GM12864 (cell line): Measurements from ENCODE around the gene FERMT2.
A peak's percentile ranks its signal among the peaks of the same experiment; 100 is the strongest.

Experiments
- DNase-seq: peaks from one replicate; pipeline ENCODE4 v3.0.0-alpha.2; 2011; ENCODE audit warnings: low read depth
- H3K4me3 ChIP-seq: 2 replicates; pipeline ENCODE4 v1.5.1; 2011; ENCODE audit warnings: mild to moderate bottlenecking, low read depth, low read length, control low read depth
- CTCF ChIP-seq: IDR thresholded peaks from 2 replicates; pipeline ENCODE4 v1.5.1; 2011; ENCODE audit warnings: low read depth, mild to moderate bottlenecking, moderate library complexity, low read length, control low read depth, inconsistent platforms; ENCODE audit errors: missing control alignments

The FERMT2 gene, protein sequence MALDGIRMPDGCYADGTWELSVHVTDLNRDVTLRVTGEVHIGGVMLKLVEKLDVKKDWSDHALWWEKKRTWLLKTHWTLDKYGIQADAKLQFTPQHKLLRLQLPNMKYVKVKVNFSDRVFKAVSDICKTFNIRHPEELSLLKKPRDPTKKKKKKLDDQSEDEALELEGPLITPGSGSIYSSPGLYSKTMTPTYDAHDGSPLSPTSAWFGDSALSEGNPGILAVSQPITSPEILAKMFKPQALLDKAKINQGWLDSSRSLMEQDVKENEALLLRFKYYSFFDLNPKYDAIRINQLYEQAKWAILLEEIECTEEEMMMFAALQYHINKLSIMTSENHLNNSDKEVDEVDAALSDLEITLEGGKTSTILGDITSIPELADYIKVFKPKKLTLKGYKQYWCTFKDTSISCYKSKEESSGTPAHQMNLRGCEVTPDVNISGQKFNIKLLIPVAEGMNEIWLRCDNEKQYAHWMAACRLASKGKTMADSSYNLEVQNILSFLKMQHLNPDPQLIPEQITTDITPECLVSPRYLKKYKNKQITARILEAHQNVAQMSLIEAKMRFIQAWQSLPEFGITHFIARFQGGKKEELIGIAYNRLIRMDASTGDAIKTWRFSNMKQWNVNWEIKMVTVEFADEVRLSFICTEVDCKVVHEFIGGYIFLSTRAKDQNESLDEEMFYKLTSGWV

GRCh38 chr14:52950898-52951680, at the start of gene FERMT2:
TSS of gene FERMT2 (minus strand) at chr14:52951050. CDS start at chr14:52950568, 482 bp downstream.
- peak within 1 kb of the TSS; percentile 62 for H3K4me3 ChIP-seq
- TF ChIP-seq CTCF, result no peak
- DNase-seq, result no peak

- DNase-seq, result no peak
- no peak overlapping the region for H3K4me3 ChIP-seq
- no peak for TF ChIP-seq CTCF
Observed at GRCh38 chr14:52998376-52999015, 47.6 kb upstream of the FERMT2 start.

- DNase-seq, result no peak
Observed at GRCh38 chr14:52996493-52996892, 45.6 kb upstream of the FERMT2 start.

GRCh38 chr14:52995998-52996397, 45.1 kb upstream of the FERMT2 start:
- H3K4me3 ChIP-seq, result no peak overlapping the region
- no peak for DNase-seq
- TF ChIP-seq CTCF, result no peak

More at GRCh38 chr14:52996493-52996892, 45.6 kb upstream of the FERMT2 start:
- TF ChIP-seq CTCF, result no peak
- no peak overlapping the region for H3K4me3 ChIP-seq

DNA sequence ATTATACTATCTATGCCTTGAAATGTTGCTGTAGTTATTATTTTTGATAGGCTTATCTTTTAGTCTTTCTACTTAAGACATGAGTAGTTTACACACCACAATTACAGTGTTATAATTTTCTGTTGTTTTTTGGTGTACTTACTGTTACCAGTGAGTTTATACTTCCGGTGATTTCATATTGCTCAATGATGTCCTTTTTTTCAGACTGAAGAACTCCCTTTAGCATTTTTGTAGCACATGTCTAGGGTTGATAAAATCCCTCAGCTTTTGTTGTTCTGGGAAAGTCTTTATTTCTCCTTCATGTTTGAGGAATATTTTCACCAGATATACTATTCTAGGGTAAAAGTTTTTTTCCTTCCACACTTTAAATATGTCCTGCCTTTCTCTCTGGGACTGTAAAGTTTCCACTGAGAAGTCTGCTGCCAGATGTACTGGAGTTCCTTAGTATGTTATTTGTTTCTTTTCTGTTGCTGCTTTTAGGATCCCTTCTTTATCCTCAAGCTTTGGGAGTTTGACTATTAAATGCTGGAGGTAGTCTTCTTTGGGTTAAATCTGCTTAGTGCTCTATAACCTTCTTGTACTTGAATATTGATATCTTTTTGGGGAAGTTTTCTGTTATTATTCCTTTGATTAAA, 41.5 kb upstream of the FERMT2 start:
- no peak for DNase-seq
- TF ChIP-seq CTCF, result no peak
- no peak overlapping the region for H3K4me3 ChIP-seq

- no peak overlapping the region for H3K4me3 ChIP-seq
- TF ChIP-seq CTCF, result no peak
- DNase-seq, result no peak
Observed at GRCh38 chr14:52988139-52988538, 37.3 kb upstream of the FERMT2 start.
